ENCODE data around the gene ARL6IP1.
"Not testable (repeated sequence)": the region's sequence is repeated elsewhere in the genome, so short reads cannot be mapped to it uniquely, and the experiment has no call there.

The ARL6IP1 gene

DNA sequence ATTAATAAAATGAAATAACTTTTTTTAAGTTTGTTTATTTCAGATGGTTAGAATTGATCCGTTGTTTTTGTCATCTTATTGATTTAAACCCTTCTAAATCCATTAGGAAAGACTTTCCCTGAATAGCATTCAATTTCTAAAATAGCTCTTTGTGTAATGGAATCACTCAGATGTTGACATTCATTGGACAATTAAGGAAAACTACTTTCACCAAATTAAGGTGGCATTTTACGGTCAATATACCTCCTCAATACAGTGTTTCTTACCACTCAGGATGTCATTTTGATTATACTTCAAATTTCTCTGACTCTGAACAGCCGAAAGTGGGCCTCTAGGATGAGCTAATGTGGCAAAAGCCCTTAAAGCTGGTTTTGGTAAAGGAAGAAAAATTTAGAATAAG, 1.8 kb downstream of the ARL6IP1 start:
- no peak for DNase-seq (ENCODE audit: low read depth)

DNA sequence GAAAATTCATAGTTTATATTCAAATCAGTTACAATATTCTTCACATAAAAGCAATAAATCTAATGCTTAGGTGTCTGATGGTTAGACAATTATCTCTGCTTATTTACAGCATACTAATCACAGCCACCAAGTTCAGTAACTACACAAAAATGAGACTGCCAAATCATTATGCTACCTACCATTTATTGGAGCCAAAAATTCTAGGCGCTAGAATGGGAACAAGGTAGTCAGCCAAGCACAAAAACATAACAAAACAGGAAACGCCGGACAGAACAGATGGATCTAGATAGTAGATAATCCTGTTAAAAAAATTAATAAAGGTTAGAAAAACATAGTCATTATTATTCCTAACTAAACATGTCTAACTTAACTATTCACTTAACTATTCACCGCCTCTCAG, 3.6 kb downstream of the ARL6IP1 start:
- DNase-seq (ENCODE audit: low read depth), result no peak

DNA sequence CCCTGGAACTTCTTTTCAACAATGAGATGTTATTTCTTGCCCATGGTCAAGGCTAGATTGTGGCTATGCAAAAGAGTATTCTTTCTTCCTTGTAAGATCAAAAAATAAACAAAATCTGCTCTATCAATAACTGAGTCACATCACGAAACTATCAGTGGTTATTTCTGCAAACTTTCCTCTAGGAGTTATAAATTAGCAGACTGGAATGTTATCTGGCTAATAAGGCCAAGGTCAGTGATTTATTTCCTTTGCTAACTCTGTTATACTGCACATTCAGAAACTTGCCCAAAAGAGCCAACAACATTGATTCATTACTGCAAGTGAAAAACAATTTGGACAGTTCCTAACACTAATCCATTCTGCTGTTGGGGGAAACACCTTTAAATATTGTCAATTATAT, 5.0 kb downstream of the ARL6IP1 start:
- DNase-seq (ENCODE audit: low read depth), result no peak

DNA sequence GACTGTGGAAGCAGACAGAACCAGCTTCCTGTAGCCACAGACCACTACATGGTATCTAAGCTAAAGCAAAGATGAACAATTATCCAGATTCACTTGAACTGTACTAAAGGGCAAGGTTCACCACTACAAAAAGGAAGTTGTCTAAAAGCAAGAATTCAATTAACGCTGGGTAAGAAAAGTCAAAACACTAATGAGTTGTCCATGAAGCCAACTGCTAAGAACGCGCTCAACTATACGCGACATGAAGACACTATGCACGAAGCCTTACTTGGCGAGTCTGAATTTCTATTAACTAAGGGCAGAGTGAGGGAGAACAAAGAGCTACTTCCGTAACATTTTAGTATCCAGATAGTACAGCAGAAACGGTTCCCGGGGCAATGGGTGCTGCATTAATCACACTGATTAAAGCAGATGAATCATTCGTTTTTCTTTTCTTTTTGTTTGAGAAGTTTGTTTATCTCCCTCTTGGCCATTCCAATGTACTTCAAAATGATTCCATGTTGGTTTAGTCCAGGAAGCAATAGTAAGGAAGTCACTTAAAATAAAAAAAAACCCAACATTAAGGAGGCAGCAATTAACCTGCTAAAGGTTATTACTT, 8.4 kb downstream of the ARL6IP1 start:
- no peak for DNase-seq (ENCODE audit: low read depth)

DNA sequence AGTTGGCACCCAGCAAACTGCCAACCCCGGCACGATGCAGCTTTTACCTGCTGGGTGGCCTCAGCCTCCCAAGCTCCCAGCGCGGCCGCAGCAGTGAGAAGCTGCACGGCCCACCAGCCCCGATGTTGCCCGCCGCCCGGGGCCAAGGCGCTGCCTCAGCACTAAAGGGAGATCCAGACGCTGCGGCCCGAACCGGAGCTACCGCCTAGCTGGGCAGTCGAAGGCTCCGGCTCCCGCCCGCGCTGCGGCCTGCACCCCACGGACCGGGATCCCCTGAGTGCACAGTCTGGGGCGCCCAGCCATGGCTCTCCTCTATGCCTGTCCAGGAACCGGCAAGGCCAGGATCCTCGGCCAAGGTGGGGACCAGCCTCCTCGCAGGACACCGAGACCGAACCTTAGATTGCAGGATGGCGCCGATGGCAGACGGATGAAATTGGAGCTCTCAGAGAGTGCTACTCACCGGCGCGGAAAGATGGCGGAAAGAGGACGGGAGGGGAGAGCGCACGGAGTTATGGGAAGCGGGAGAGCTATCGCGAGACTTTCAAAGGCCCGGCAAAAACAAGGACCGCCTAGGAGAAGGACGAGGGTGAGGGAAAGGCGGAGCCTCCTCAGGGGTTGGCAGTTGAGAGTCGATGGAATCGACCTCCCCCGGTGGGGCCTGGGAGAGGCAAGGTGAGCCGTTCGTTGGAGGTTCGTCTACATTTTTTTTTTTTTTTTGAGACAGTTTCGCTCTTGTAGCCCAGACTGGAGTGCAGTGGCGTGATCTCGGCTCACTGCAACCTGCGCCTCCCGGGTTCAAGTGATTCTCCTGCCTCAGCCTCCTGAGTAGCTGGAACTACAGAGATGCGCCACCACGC, 11.3 kb downstream of the ARL6IP1 start, which contains the start of gene RPS15A:
TSS of gene RPS15A (minus strand) at position 485 of the 857 bp plus-strand sequence. CDS start 1,221 bp downstream, outside the sequence.
- peak; percentile 77 for DNase-seq (ENCODE audit: low read depth)

DNA sequence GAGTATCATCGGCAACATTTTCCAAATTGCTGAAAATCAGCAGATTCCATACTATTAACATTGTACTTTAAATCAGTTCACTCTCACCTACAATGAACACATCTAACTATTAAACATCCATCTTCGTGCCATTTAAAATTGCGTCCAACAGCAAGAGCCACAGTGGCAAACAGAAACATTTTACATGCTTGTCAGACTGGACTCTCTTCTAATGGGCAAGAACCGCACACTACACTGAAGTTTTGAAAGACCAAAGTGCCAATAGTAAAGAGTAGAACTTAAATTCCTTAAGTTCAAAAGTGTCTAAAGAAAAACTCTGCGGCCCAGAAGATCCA, 11.9 kb downstream of the ARL6IP1 start:
- DNase-seq (ENCODE audit: low read depth), result no peak

DNA sequence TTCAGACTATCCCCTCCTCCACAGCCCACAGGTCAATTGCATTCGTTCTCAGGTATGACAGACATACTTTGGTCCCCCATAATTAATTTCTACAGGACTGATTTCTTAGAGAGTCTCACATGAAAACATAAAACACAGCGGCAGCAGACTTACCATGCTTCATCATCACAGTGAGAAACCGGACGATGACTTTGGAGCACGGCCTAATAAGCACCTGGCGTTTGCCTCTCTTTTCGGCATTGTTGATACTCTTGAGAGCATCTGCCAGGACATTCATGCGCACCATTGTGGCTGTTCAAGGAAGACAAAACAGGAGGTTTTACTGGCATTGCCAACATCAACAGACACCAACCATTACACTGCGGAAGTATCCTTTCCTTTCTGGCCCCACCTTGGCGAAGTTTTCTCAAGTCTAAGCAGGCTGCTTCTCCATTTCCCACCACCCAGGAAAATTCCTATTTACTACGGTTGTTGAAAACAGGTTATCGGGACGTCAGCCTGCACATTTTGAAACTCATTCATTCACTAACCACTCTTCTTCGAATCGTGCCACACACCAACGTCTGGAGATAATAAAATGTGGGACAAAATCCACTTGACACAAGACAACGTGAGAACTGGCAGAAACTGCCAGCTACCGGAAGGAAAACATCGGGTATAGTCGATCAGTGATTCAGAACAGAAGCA, 12.4 kb downstream of the ARL6IP1 start:
- DNase-seq (ENCODE audit: low read depth), result no peak

DNA sequence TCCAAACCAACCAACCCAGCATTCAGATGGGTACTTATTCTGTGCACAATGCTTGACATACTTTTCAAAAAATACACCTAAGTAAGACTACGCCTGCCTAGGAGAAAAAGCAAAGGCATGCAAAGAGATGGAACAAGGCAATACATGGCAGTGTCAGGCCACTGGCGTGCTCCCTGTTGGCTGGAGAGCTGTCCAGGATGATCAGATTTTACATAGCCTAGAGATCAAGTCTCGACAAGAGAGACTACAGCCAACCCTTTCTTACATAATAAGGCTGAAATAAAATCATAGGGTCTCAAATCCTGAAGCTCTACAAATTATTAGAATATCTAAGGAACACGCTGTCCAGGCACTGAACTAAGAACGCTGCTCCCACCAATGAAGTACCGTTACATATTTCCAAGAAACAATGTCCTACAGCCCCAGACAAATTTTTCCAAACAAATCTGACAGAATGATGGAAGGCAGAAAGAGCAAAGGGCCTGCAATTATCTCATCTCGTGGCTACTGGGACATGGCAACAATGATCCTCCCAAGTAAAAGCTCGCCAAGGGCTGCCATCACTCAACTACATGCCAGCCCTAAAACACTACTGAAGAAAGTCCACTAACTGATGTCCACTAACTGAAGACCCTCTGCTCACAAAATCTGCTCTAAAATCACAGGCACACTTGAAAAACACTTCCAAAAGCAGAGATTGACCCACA, 16.3 kb downstream of the ARL6IP1 start:
- DNase-seq (ENCODE audit: low read depth), result no peak

DNA sequence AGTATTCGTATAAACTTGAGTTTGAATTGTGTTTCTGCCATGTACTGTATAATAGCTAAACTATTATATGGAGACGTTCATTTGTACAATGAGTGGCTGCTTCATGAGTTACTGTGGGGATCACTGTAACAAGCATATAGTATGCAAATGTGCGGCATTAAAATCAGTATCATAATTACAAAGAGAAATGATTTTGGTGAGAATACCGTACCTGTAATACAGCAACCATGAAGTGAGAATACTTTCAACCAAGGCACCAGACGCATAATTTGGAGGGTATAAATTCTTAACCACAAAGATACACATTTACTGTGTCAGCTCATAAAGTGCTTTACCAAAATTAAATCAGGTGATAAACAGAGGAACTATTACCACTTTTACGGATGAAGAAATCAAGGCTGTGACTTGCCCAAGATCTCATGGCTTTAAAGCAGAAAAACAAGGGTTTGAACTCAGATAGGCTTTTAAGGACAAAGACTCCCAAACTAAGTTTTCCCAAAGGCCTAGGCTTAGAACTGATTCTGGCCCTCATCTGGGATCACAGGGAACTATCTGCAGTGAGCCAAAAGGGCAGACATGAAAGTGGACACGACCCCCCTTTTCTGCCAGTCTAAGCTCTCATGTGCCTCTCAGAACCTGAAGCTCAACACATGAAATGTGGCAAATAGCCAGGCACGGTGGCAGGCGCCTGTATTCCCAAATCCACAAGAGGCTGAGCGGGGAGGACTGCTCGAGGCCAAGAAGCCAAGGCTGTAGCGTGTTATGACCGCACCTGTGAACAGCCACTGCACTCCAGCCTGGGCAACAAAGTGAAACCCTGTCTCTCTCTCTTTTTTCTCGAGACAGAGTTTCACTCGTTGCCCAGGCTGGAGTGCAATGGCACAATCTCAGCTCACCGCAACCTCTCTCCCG, 17.7 kb downstream of the ARL6IP1 start:
- DNase-seq (ENCODE audit: low read depth), result no peak

DNA sequence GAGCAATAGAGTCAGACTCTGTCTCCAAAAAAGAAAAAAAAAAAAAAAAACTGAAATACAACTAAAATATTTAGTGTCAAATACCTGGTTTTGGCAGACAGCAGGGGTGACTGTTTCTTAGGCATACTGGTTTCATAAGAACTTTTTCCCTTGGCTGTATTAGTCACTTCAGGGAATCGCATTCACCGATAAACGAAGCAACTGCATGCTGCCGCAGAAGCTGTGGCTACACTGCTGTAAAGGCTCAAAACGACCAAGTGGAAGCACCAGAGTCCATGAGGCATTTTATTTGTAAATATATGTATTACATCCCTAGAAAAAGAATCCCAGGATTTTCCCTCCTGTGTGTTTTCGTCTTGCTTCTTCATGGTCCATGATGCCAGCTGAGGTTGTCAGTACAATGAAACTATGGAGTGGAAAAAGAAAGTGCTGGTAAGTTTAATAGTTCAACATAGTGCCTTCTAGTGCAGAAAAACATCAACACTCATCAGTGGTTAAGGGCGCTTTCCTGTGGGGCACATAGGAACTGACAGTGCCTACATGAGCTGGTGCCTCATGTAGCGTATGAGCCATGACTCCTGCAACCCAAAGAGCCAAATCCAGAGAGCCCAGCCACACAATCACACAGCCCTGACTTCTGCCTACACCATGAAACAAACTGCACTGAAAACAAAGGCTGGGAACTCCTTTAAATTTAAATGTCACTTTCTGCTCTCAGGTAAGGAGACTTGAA, 18.5 kb downstream of the ARL6IP1 start:
- no peak for DNase-seq (ENCODE audit: low read depth)

DNA sequence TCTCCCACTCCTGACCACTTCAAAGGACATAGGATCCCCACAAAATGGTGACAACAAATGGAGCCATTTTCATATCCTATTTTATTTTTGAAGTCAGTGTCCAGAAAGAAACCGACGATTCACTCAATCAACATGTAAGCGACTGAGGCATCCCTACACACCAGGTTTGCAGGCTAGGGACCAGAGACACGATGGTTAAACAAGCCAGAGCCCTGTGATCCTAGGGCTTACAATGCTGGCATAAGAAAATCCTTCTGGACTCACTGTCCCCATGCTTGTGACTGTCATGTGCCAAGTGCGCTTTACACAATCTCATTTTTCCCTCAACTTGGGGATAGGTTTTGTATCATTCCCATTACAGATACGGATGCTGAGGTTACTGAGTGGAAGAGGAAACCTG, 20.1 kb downstream of the ARL6IP1 start:
- DNase-seq (ENCODE audit: low read depth), result not testable (repeated sequence)

DNA sequence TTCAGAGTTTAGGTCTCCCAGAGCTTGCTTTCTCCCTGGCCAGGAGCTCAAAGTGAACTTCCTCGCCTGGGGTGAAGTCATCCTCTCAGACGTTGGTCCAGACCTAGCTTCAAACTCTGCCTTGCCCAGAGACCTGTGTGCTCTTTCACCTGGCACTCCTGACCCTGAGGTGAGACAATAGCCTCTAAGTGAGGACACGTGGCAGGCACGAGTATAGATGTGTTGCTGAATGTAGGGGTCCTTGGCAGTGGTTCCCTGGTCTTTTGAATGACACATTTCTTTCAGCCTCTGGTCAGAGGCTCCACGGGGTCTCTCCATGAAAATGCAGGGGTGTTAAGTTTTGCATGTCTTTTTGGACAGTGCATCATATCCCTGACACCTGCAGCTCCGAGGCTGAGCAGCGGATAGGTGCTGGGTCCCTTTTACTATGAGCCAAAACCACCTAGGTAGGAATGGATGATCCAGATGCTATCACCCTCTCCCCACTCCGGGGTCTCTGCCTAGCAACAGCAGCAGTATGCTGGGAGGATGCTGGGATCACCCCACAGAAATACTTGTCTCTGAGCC, 20.8 kb downstream of the ARL6IP1 start:
- DNase-seq (ENCODE audit: low read depth), result not testable (repeated sequence)

DNA sequence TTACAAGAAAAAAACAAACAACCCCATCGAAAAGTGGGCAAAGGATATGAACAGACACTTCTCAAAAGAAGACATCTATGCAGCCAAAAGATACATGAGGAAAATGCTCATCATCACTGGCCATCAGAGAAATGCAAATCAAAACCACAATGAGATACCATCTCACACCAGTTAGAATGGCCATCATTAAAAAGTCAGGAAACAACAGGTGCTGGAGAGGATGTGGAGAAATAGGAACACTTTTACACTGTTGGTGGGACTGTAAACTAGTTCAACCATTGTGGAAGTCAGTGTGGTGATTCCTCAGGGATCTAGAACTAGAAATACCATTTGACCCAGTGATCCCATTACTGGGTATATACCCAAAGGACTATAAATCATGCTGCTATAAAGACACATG, 23.7 kb downstream of the ARL6IP1 start:
- not testable (repeated sequence) for DNase-seq (ENCODE audit: low read depth)

DNA sequence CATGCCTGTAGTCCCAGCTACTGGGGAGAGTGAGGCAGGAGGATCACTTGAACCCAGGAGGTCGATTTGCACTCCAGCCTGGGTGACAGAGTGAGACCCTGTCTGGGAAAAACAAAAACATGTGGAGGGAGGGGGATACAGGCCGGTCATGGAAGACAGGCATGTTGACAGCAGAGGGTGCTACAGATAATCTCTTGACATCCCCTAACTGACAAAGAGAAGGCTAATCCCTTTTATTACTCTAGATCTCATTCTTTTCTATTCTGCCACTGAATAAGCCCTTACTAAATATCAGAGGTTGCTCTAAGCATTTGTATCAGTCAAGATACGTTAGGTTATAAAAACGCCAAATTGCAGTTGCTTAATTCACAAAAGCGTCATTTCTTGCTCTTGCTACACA, 25.0 kb downstream of the ARL6IP1 start:
- not testable (repeated sequence) for DNase-seq (ENCODE audit: low read depth)

DNA sequence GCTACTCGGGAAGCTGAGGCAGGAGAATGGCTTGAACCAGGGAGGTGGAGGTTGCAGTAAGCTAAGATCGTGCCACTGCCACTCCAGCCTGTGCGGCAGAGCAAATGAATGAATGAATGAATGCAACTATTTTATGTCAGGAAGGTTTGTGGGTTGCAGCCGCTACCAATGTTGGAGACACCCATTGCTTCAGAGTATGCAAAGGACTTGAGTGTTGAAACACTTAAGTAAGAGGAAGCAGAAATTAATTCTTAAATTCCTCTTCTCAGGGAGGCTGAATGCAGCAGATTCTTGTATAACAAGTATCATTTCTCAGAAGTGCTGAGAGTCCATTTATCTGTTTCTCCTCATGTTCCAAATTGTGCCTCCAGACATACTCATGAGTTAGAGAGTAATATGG, 26.7 kb downstream of the ARL6IP1 start:
- not testable (repeated sequence) for DNase-seq (ENCODE audit: low read depth)

DNA sequence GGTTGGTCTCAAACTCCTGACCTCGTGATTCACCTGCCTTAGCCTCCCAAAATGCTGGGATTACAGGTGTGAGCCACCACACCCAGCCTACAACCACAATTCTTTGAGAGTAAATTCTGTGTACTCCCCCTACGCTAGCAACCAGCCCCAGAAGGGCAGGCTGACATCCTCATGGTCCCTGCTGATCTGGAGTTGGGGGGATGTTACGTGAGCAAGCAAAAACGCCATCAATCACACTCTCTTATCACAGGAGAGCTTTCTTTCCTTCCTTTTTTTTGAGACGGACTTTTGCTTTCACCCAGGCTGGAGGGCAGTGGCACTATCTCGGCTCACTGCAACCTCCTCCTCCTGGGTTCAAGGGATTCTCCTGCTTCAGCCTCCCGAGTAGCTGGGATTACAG, 29.2 kb downstream of the ARL6IP1 start:
- not testable (repeated sequence) for DNase-seq (ENCODE audit: low read depth)

DNA sequence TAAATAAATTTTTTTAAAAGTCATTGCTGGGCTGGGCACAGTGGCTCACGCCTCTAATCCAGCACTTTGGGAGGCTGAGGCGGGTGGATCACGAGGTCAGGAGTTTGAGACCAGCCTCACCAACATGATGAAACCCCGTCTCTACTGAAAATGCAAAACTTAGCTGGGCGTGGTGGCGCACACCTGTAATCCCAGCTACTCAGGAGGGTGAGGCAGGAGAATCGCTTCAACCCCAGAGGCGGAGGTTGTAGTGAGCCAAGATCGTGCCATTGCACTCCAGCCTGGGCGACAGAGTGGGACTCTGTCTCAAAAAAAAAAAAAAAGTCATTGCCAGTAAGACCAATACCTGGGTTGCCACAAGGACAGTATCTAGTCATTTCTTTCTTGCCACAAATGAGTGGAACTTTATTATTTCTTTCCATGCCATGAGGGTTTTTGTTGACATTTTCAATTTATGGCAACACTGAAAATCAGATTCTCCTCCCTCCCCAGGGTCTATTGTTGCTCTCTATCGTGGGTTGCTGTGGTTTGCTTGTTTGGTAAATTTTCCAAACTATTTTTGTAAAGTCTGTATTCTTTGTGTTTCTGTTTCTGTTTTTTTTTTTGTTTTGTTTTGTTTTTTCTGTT, 30.9 kb downstream of the ARL6IP1 start:
- DNase-seq (ENCODE audit: low read depth), result not testable (repeated sequence)

DNA sequence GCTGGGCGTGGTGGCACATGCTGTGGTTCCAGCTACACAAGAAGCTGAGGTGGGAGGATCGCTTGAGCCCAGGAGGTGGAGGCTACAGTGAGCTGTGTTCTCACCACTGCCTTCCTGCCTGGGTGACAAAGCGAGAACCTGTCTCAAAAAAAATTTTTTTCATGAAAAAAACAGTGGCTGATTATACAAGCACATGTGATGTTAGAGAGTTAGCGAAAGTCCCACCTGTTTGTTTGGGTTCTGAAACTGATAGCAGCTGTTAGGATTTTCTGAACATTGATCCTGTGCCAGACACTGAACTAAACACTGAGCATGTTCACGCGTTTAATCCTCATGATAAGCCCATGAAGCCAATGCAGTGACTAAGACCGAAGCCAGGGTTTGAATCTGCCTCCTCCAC, 34.1 kb downstream of the ARL6IP1 start:
- not testable (repeated sequence) for DNase-seq (ENCODE audit: low read depth)

DNA sequence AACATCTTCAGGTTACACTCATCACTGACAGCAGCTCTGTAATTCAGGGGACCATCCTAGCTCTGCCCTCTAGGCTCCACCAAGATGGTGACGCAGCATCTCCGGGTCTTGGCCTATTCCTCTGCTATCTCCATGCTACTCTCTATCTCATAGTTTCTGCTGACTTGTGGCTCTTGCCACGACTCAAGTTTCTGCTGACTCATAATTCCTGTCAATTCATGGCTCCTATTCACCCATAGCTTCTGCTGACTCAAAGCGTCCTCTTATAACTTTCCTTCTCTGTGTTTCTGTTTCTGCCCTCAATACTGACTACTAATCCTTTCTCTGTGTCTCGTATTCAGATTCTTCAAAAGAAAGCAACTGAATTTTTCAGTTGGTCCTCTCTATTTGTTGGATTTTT, 38.6 kb downstream of the ARL6IP1 start:
- DNase-seq (ENCODE audit: low read depth), result not testable (repeated sequence)

Measured in stimulated activated CD8-positive, alpha-beta memory T cell treated with anti-CD3 and anti-CD28 coated beads, Interleukin-12 subunit alpha, Interleukin-12 subunit beta, amount 100 ng/mL, for 4 hours (primary cell).